Measurements from ENCODE around the gene TEDC2. TPM values are rescaled to one million over a fixed set of nuclear protein-coding genes. Genes with fewer than 3 reads are reported as not detected.
A peak's percentile ranks its signal among the peaks of the same experiment; 100 is the strongest.

The TEDC2 gene
- total and polyA plus RNA-seq, 9 of the 15 experiments (the other 6 are each of a cell fraction or from before 2014, with no cell fraction given): 0.75 to 57.0 (median 17.6) TPM

GRCh38 chr16:2449118-2449517, 10.8 kb upstream of the TEDC2 start:
- Histone ChIP-seq H3K4me2 (ENCODE audit: insufficient read depth, low read length) (no peak overlapping the region), H2AFZ (ENCODE audit: low read depth, low read length) (no peak overlapping the region), H3K9me1 (ENCODE audit: control insufficient read depth, insufficient read depth, low read length) (no peaks in the 10 kb centered on the region), H4K20me1 (replicated peaks; ENCODE audit: control insufficient read depth, insufficient read depth, low read length) (no peaks in the 10 kb centered on the region), H3K9ac (ENCODE audit: insufficient read depth in 1 of 2, low read depth in 2 of 2, low read length in 2 of 2) (no peak overlapping the region; a peak in 1 of 4 replicates), H3K27ac (ENCODE audit: extremely low read depth, low read depth, low read length) (no peak overlapping the region), H3K27me3 (ENCODE audit: control insufficient read depth in 2 of 2, insufficient read depth in 2 of 2, low read length in 2 of 2) (no peaks in the 10 kb centered on the region; a peak in 1 of 5 replicates), H3K4me1 (replicated peaks in 1 of 2; ENCODE audit: control insufficient read depth in 2 of 2, insufficient read depth in 2 of 2, low read length in 2 of 2) (peaks cover 0 to 22% of the 10 kb centered on the region in 2 experiments; a peak in 2 of 5 replicates), H3K9me3 (replicated peaks; ENCODE audit: control insufficient read depth, insufficient read depth, low read depth, low read length) (no peaks in the 10 kb centered on the region), H3K4me3 (no peak overlapping the region), H3K36me3 (ENCODE audit: control insufficient read depth, insufficient read depth, low read length) (peaks cover 90% of the 10 kb centered on the region; the same call in 2 of the 3 replicates), H3K79me2 (ENCODE audit: control insufficient read depth, insufficient read depth, low read length) (no peaks in the 10 kb centered on the region)
- intact Hi-C loops (cut with micrococcal nuclease) (no loop called here), in situ Hi-C loops (cut with MboI) (no loop called here)
- FAIRE-seq (no peak), DNase-seq (ENCODE audit: extremely low read depth in 1 of 4, low spot score in 3 of 4) (no peak), ATAC-seq (no peak)
- WGBS (ENCODE audit: insufficient coverage, low coverage, missing lambda C conversion rate): 98% methylated on average over 20 of the region's 25 CpGs
- POLR2A ChIA-PET: interaction anchor here (0.6 to 2.2 kb wide), 4 partner anchors 9 to 44 kb away, joined by 3 to 10 read pairs (median 6); partner anchors contain the start of gene TEDC2
- BruUV-seq (replicated peaks): no TSS peak
- CTCF ChIA-PET (ENCODE audit: low intra/inter-chr PET ratio): no interaction called here
- TF ChIP-seq POLR2G (IDR thresholded peaks at IDR 0.05; ENCODE audit: low read depth, low read length): peak; percentile 68
- TF ChIP-seq NCOA1 (IDR thresholded peaks at IDR 0.05; ENCODE audit: low read depth): no peak
- no peak for TF ChIP-seq SIN3A (IDR thresholded peaks at IDR 0.05; ENCODE audit: borderline replicate concordance in 2 of 2, control insufficient read depth in 1 of 2, low read depth in 2 of 2, low read length in 2 of 2)
- TF ChIP-seq EP400 (IDR thresholded peaks at IDR 0.05): no peak
- TF ChIP-seq CCNT2 (IDR thresholded peaks at IDR 0.05; ENCODE audit: borderline replicate concordance, extremely low read depth, insufficient read length, low read depth, low read length): no peak
- 0 out of 2 replicates have a peak, but pooled peaks have one; percentile 18 for TF ChIP-seq MAX (CRISPR knock-in tag; IDR thresholded peaks at IDR 0.05)
- TF ChIP-seq, protein P1, sequence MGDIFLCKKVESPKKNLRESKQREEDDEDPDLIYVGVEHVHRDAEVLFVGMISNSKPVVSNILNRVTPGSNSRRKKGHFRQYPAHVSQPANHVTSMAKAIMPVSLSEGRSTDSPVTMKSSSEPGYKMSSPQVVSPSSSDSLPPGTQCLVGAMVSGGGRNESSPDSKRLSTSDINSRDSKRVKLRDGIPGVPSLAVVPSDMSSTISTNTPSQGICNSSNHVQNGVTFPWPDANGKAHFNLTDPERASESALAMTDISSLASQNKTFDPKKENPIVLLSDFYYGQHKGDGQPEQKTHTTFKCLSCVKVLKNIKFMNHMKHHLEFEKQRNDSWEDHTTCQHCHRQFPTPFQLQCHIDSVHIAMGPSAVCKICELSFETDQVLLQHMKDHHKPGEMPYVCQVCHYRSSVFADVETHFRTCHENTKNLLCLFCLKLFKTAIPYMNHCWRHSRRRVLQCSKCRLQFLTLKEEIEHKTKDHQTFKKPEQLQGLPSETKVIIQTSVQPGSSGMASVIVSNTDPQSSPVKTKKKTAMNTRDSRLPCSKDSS (IDR thresholded peaks at IDR 0.05; ENCODE audit: low read depth, partially characterized antibody): no peak
- TF ChIP-seq NCOR1 (IDR thresholded peaks at IDR 0.05): no peak
- TF ChIP-seq RBFOX2 (IDR thresholded peaks at IDR 0.05; ENCODE audit: low read depth, low read length): peak; percentile 69
- no peak for TF ChIP-seq NFRKB (IDR thresholded peaks at IDR 0.05; ENCODE audit: low read depth)
- peak; percentile 17; the same call in 1 of the 2 replicates for TF ChIP-seq ZBTB33 (CRISPR knock-in tag; IDR thresholded peaks at IDR 0.05)
- no peak for TF ChIP-seq THRA (IDR thresholded peaks at IDR 0.05)
- no peak for TF ChIP-seq NCOA6 (IDR thresholded peaks at IDR 0.05)
- no peak for TF ChIP-seq BCL6 (CRISPR knock-in tag; IDR thresholded peaks at IDR 0.05)
- TF ChIP-seq RBBP5 (IDR thresholded peaks at IDR 0.05; ENCODE audit: borderline replicate concordance, insufficient read depth, low read length, poor library complexity, severe bottlenecking): no peak
- TF ChIP-seq, protein P2, sequence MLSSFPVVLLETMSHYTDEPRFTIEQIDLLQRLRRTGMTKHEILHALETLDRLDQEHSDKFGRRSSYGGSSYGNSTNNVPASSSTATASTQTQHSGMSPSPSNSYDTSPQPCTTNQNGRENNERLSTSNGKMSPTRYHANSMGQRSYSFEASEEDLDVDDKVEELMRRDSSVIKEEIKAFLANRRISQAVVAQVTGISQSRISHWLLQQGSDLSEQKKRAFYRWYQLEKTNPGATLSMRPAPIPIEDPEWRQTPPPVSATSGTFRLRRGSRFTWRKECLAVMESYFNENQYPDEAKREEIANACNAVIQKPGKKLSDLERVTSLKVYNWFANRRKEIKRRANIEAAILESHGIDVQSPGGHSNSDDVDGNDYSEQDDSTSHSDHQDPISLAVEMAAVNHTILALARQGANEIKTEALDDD (IDR thresholded peaks at IDR 0.05): no peak

Data from K562 (cell line).